Activated CD4-positive, CD25-positive, alpha-beta regulatory T cell (primary cell): ENCODE measurements around the gene CHST11.

Experiments used
- DNase-seq, 4 experiments: peaks; one replicate each; lab custom pipeline; 2025; lab: John Stamatoyannopoulos, UW

Gene CHST11

DNA sequence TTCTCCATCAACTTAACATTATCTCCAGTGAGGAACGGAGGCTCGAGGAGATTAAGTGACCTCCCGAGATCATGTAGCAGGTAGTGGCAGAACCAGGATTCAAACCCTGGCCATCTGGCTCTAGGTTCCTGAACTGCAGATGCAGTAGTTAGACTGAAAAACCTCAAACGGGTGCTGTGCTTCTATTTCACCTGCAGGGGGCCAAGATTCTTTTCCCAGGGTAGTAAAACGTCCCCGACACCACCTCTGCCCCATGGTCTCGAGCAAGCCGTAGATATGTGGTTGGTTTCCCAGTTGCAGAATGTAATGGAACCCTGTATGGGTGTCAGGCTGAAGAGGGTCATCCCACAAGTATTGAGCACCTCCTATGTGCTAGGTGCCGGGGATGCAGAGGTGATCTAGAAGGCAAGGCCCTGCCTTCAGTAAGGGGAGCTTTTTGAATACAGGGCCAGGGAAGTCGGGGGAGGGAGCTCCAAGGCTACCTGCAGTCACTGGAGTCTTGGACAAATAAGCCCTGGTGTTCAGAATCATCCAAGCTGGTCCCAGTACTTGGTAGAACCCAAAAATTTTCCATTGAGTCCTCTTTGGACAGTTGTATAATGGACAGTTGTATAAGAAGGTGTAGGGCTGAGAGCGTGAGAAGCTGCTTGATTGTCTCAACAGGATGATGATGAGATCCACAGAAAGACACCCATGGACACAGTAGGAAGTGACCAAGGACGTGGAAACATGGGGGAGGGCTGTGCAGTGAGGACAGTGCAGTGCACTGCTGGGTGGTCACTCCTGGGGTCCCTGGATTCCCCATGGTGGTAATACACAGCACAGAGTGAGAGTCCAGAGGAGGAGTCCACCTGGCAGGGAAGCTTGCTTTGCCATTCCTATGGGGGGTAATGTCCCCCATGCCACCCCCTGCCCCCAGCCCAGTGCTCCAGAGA, 197.2 kb downstream of the CHST11 start:
- no peak for DNase-seq

DNA sequence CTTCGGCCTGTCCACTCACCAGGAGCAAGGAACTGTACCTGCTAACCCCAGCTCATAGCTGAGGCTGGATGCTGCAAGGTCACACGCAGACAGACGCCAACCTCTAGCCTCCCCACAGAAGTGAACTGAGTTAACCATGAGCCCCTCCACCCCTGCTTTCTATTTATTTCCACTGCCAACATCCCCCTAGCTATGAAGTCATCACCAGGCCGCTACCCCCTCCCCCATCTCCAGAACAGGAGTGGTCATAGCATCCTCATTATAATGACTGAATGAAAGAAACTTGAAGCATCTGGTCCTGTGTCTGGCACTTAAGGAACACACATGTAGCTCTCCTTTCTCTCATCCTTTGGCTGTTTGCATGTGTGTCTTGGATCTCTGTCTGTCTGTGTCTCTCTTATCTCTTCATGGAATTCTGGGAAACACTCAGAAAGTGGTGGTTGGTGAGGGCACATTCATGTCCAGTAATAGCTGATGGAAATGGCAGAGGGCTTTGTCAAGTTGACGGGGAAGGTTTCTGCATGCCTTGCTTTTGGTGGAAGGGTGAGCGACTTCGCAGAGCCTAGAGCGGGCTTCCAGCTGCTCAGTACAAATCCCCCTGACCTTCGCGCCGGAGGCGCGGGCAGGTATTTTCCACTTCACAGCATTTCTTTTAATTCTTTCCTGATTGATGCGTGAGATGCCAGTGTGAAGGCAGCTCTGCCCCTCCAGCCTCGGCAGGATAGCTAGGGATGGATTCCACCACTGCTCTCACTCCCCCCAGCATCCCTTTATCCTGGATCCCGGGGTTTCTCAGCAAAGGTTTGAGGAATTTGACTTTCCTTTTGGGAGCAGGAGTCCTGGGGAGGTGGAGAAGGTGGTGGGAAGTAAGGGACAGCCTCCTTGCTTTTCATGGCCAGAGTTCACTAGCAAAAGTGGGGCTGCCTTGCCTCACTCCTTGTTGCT, 198.2 kb downstream of the CHST11 start:
- DNase-seq = no peak

- no peak for DNase-seq
These were observed 199.6 kb downstream of the CHST11 start for GRCh38 chr12:104656383-104656782.

GRCh38 chr12:104656921-104657320, 200.2 kb downstream of the CHST11 start:
- DNase-seq = no peak

GRCh38 chr12:104657726-104658484, 201.2 kb downstream of the CHST11 start:
- no peak for DNase-seq

DNA sequence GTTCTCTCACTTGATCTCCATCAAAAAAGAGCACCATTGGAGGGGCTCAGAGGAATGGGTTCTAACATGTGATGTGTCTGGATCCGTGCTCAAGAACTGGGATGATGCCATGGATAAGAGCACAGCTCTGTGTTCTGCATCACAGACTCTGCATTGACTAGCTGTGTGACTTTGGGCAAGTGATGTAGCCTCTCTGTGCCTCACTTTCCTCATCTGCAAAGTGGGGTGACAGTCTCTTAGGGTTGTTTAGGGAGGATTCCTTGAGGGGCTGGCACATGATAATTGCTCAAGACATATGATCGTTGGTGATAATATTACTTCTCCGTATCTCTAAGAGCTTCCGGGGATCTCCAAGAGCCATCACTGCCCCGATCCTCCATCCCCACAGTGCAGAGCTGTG, 202.3 kb downstream of the CHST11 start:
- no peak for DNase-seq

GRCh38 chr12:104662203-104662602, 205.5 kb downstream of the CHST11 start:
- no peak for DNase-seq

DNA sequence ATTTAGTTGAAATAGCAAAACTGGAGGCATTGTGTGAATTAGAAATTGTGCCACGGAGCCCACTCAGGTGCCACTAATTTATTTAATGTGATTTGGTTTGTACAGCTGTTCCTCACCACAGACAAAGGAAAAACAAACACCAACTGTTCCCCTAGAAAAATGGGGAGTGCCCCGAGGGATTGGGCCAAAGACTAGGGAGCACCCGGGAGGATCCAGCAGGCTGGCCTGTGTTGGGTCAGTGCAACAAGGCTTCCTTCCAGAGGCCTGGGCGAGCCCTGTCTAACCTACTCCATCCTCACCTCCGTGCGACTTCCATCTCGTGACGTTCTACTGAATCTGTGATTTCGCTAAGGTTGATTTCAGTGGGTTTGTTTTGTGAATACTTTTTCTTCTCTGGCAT, 206.2 kb downstream of the CHST11 start:
- DNase-seq = no peak

GRCh38 chr12:104664351-104664750, 207.6 kb downstream of the CHST11 start:
- DNase-seq = no peak

DNA sequence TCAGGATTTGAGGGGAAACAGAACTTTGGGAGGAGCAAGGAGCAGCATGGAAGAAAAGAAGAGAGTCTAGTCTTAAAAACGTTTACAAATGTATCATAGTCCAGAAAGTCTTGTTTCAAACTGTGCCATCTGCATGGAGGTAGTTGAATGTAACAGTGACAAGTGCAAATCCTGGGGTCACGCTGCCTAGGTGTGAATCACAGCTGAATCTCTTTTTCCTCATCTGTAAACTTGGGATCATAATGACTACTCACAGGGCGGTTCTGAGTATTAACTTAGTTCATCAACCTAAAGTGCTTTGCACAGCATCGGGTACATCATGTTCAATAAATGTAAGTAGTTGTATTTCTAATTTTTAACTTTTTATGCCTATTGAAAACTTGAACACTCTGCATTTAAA, 208.5 kb downstream of the CHST11 start:
- no peak for DNase-seq

DNA sequence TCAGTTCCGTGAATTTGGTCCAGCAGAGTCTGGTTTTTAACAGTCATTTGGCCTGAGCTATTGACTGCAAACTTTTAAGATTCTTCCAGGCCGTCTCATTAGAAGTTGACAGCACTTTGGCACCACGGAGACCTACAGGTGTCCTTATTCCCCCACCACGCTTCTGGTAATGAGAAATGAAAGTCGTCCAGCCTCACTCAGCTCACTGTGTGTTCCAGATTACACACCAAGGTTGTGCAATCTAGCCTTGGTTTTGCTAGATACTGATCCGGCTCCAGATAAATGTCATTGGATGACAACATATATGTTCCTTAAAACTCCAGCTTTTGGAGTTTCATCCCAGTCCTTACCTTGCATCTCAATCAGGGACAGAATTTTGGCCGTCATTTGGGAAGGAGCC, 210.4 kb downstream of the CHST11 start:
- DNase-seq = no peak

GRCh38 chr12:104668274-104668718, 211.5 kb downstream of the CHST11 start:
- no peak for DNase-seq

- DNase-seq = no peak
These were observed 212.5 kb downstream of the CHST11 start for GRCh38 chr12:104669089-104669721.

DNA sequence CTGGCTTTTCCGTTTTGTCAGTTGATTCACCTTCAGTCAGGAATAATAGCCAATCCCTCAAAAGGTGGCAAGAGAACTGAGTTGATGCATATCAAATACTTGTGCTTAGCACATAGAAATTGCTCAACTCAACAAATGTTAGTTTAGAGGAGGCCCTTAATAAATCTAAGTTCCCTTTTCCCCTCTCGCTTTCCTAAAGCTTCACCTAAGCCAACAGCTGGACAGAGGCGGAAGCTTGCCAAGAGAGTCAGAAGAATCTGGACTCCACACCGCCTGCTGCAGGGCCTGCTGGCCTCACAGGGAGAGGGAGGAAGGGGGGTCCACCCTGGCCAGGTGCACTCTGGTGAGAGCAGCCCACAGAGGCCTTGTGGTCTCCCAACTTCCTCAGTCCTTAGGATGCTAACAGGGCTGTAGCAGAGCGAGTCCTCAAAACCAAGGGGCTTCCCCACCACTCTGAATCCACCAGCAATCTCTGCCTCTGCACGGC, 213.1 kb downstream of the CHST11 start:
- no peak for DNase-seq

GRCh38 chr12:104670439-104671408, 214.0 kb downstream of the CHST11 start:
- DNase-seq = no peak

DNA sequence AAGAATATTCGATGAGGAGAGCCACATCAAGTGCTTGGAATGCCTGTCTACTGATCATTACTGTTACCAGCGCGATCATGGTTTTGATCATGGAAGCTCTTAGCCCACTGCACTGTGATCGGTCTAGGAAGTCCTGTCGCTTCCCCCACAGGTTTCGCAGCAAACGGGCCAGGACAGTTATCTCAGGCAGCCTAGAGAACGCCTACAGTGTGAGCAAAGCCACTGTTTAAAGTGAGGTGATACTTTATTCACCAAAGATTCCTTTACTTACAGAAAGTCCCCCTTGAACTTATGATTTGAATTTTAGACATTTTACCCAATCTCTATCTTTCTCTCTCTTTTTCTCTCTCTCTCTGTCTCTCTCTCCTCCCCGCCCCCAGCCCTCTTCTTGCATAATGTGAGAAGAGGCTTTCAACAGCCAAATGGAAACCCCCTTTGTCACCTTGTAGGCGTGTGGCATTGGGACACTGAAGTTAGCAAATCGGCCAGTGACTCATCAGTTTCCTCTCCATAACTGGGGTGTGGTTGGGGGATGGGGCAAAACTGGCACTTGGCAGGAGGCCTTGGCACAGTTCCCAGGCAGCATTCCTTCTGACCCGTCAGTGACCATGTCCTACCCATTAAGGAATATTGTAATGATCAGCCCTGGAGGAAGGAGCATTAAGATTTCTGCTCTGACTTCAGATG, 214.8 kb downstream of the CHST11 start:
- DNase-seq = peak; percentile 41 to 70 (median 58)

DNA sequence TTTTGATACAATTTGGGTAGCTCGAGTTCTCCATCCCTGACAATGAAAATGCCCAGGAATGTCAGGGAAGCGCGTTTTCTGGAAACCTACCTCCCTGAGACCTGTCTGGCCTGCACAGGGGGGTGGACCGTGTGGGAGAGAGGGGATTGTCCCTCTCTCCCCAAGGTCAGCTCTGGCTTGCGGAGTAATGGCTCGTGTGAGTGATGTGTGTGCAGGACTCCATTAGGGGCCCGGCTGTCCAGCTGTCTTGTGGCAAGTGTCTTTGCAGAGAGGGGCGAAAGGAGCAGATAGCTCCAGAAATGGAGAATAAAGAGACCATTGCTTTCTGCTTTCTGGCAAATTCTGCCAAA, 215.3 kb downstream of the CHST11 start:
- DNase-seq = no peak

- DNase-seq = no peak
These were observed 215.9 kb downstream of the CHST11 start for GRCh38 chr12:104672501-104673265.

DNA sequence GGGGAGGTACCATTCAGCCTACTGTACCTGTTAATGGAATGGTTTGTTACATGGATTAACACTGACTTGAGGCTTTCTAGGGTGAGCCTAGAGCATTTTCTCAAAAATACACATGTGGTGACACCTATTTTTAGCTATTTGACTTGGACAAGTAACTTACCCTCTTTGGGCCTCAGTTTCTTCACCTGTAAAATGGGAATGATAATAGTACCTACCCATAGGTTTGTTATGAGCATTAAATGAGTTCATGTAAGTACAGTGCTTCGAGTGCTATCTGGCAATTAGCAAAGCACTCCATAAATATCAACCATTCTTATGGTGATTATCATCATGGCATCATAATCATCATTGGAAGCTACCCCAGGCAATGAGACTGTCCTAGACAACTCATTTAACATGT, 216.5 kb downstream of the CHST11 start:
- no peak for DNase-seq
